Mucosa of rectum (tissue), 2 donors: ENCODE measurements around the gene ABI2.

Experiments
- H3K27ac ChIP-seq, 2 donors: one replicate each; pipeline ENCODE4 v1.7.0; 2013; ENCODE audit warnings: inconsistent platforms in 2 of 2, low read depth in 2 of 2, low read length in 2 of 2
- H3K27me3 ChIP-seq, 2 donors: one replicate each; pipeline ENCODE4 v1.7.0; 2013; ENCODE audit warnings: low read length in 2 of 2; ENCODE audit not compliant: control insufficient read depth in 2 of 2, insufficient read depth in 2 of 2
- H3K36me3 ChIP-seq, 2 donors: one replicate each; pipeline ENCODE4 v1.7.0; 2013; ENCODE audit warnings: low read length in 2 of 2; ENCODE audit not compliant: control insufficient read depth in 2 of 2, insufficient read depth in 2 of 2
- H3K4me1 ChIP-seq, 2 donors: one replicate each; pipeline ENCODE4 v1.7.0; 2013; ENCODE audit warnings: low read length in 2 of 2, mild to moderate bottlenecking in 1 of 2; ENCODE audit not compliant: control insufficient read depth in 2 of 2, insufficient read depth in 2 of 2
- H3K4me3 ChIP-seq, 2 donors: one replicate each; pipeline ENCODE4 v1.7.0; 2013; ENCODE audit warnings: low read length in 2 of 2
- H3K9ac ChIP-seq, 2 donors: one replicate each; pipeline ENCODE4 v1.7.0; 2013; ENCODE audit warnings: low read length in 2 of 2, low read depth in 1 of 2, mild to moderate bottlenecking in 1 of 2
- H3K9me3 ChIP-seq, 2 donors: one replicate each; pipeline ENCODE4 v1.7.0; 2013; ENCODE audit warnings: low read length in 2 of 2; ENCODE audit not compliant: control insufficient read depth in 2 of 2
- donor health status: healthy.
- donor health status: Normal muscosa, but diverticular disease.

ABI2 gene

DNA sequence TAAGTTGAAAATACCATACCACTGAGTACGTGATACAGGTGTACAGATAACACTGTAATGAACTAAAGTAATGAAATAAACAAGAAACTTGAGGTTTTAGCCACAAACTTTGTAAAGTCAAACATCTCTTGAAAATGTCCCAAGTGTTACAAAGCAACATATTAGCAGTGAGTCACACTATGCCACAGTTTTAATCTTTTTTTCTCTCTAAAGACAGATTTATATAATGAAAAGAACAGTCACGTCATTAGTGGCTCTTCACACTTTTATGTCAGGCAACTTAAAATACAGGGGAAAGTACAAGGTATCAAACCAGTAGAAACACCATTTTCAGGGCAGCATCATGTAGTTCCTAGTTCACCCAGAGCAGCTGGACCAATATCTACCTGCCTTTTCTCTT lies 164.8 kb downstream of the ABI2 start:
- Histone ChIP-seq H3K4me3 (no peak overlapping the region), H3K9me3 (no peaks in the 10 kb centered on the region), H3K9ac (no peak overlapping the region), H3K36me3 (peaks cover 5 to 9% of the 10 kb centered on the region in 2 donors), H3K27ac (no peak overlapping the region), H3K27me3 (no peaks in the 10 kb centered on the region), H3K4me1 (peaks cover 2 to 5% of the 10 kb centered on the region in 2 donors)
